Measurements from ENCODE around the gene MRPL48.

DNA sequence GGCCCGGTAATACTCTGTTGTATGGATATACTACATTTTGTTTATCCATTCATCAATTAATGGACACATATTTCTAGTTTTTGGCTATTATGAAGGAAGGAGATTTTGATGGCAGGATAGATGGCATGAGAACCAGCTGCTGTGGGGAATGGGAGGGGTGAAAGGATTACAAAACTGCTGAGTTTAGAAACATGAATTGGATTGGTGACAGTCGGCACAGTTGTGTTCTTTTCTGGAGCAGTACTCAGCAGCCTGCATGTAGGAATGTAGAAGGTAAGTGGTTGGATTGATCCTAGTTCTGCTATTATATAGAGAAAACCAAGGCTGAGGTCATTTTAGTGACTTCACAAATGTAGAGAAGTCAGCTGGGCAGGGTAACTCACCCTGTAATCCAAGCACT is 96.2 kb downstream of the MRPL48 start:
- TF ChIP-seq NFYB (CRISPR knock-in tag; conservative IDR thresholded peaks at IDR 0.05; ENCODE audit: low read depth) = no peak
- no peak for TF ChIP-seq ATF1 (CRISPR knock-in tag; IDR thresholded peaks at IDR 0.05)
- TF ChIP-seq, protein P1, sequence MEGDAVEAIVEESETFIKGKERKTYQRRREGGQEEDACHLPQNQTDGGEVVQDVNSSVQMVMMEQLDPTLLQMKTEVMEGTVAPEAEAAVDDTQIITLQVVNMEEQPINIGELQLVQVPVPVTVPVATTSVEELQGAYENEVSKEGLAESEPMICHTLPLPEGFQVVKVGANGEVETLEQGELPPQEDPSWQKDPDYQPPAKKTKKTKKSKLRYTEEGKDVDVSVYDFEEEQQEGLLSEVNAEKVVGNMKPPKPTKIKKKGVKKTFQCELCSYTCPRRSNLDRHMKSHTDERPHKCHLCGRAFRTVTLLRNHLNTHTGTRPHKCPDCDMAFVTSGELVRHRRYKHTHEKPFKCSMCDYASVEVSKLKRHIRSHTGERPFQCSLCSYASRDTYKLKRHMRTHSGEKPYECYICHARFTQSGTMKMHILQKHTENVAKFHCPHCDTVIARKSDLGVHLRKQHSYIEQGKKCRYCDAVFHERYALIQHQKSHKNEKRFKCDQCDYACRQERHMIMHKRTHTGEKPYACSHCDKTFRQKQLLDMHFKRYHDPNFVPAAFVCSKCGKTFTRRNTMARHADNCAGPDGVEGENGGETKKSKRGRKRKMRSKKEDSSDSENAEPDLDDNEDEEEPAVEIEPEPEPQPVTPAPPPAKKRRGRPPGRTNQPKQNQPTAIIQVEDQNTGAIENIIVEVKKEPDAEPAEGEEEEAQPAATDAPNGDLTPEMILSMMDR (IDR thresholded peaks at IDR 0.05) = no peak
- TF ChIP-seq IRF2 (CRISPR knock-in tag; IDR thresholded peaks at IDR 0.05; ENCODE audit: borderline replicate concordance, low read depth) = no peak
- TF ChIP-seq, protein P2, sequence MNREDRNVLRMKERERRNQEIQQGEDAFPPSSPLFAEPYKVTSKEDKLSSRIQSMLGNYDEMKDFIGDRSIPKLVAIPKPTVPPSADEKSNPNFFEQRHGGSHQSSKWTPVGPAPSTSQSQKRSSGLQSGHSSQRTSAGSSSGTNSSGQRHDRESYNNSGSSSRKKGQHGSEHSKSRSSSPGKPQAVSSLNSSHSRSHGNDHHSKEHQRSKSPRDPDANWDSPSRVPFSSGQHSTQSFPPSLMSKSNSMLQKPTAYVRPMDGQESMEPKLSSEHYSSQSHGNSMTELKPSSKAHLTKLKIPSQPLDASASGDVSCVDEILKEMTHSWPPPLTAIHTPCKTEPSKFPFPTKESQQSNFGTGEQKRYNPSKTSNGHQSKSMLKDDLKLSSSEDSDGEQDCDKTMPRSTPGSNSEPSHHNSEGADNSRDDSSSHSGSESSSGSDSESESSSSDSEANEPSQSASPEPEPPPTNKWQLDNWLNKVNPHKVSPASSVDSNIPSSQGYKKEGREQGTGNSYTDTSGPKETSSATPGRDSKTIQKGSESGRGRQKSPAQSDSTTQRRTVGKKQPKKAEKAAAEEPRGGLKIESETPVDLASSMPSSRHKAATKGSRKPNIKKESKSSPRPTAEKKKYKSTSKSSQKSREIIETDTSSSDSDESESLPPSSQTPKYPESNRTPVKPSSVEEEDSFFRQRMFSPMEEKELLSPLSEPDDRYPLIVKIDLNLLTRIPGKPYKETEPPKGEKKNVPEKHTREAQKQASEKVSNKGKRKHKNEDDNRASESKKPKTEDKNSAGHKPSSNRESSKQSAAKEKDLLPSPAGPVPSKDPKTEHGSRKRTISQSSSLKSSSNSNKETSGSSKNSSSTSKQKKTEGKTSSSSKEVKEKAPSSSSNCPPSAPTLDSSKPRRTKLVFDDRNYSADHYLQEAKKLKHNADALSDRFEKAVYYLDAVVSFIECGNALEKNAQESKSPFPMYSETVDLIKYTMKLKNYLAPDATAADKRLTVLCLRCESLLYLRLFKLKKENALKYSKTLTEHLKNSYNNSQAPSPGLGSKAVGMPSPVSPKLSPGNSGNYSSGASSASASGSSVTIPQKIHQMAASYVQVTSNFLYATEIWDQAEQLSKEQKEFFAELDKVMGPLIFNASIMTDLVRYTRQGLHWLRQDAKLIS (CRISPR knock-in tag; IDR thresholded peaks at IDR 0.05; ENCODE audit: borderline replicate concordance) = no peak
